Breast epithelium (tissue), 3 donors: ENCODE data around the gene POLR3B.

Experiments
- CTCF ChIP-seq, 3 donors: fragments of 450-650 bp; IDR thresholded peaks; one replicate each; pipeline ENCODE4 v1.5.1; 2016 to 2017; ENCODE audit warnings: antibody characterized with exemption in 3 of 3, mild to moderate bottlenecking in 3 of 3, moderate library complexity in 3 of 3
- POLR2A ChIP-seq: fragments of 450-650 bp; IDR thresholded peaks from one replicate; pipeline ENCODE4 v1.6.1; 2016; ENCODE audit warnings: antibody characterized with exemption, mild to moderate bottlenecking, moderate library complexity
- POLR2AphosphoS5 ChIP-seq, 3 donors: sonication (generic); formaldehyde crosslinking; IDR thresholded peaks; one replicate each; pipeline ENCODE4 v1.6.1; 2017; ENCODE audit warnings: antibody characterized with exemption in 3 of 3

- TF ChIP-seq CTCF (IDR thresholded peaks at IDR 0.05) (no peak), POLR2AphosphoS5 (IDR thresholded peaks at IDR 0.05) (no peak), POLR2A (no peak)
Observed at GRCh38 chr12:106417926-106418910, 60.7 kb downstream of the POLR3B start.
